GM18861 (cell line): ENCODE data around the gene RALGPS2.

ENCODE experiments used
- ATAC-seq: cut with Tn5 transposase; IDR thresholded peaks from one replicate; pipeline ENCODE4 v1.9.1; 2021; ENCODE audit not compliant: unreplicated experiment

The RALGPS2 gene

GRCh38 chr1:178912597-178912996 is 187.6 kb downstream of the RALGPS2 start:
- no peak for ATAC-seq

GRCh38 chr1:178916448-178917174 is 191.6 kb downstream of the RALGPS2 start:
- no peak for ATAC-seq

GRCh38 chr1:178918308-178918707 is 193.3 kb downstream of the RALGPS2 start:
- no peak for ATAC-seq

GRCh38 chr1:178918955-178919354 is 193.9 kb downstream of the RALGPS2 start:
- ATAC-seq, result no peak

- ATAC-seq, result no peak
Measured at GRCh38 chr1:178919581-178919980, 194.5 kb downstream of the RALGPS2 start.

GRCh38 chr1:178921499-178921898 is 196.5 kb downstream of the RALGPS2 start:
- peak; percentile 74 for ATAC-seq

- ATAC-seq, result no peak
Measured at GRCh38 chr1:178923512-178923911, 198.5 kb downstream of the RALGPS2 start.

- ATAC-seq, result no peak
Measured at GRCh38 chr1:178926046-178926445, 201.0 kb downstream of the RALGPS2 start.

- no peak for ATAC-seq
Measured at GRCh38 chr1:178927003-178927402, 202.0 kb downstream of the RALGPS2 start.

- ATAC-seq, result no peak
Measured at GRCh38 chr1:178928041-178928440, 203.0 kb downstream of the RALGPS2 start.

- no peak for ATAC-seq
Measured at GRCh38 chr1:178928976-178929375, 203.9 kb downstream of the RALGPS2 start.

GRCh38 chr1:178931858-178932551 is 207.0 kb downstream of the RALGPS2 start:
- no peak for ATAC-seq

- no peak for ATAC-seq
Measured at GRCh38 chr1:178932552-178932906, 207.5 kb downstream of the RALGPS2 start.

- no peak for ATAC-seq
Measured at GRCh38 chr1:178933105-178933561, 208.1 kb downstream of the RALGPS2 start.

GRCh38 chr1:178933709-178934490 is 208.9 kb downstream of the RALGPS2 start:
- ATAC-seq, result no peak

- no peak for ATAC-seq
Measured at GRCh38 chr1:178934546-178934945, 209.5 kb downstream of the RALGPS2 start.

- no peak for ATAC-seq
Measured at GRCh38 chr1:178935610-178936009, 210.6 kb downstream of the RALGPS2 start.

- no peak for ATAC-seq
Measured at GRCh38 chr1:178937695-178938094, 212.7 kb downstream of the RALGPS2 start.

GRCh38 chr1:178938101-178938958 is 213.3 kb downstream of the RALGPS2 start:
- ATAC-seq, result no peak

- no peak for ATAC-seq
Measured at GRCh38 chr1:178938959-178939317, 213.9 kb downstream of the RALGPS2 start.
